Measurements from ENCODE around the gene ZNF668. TPM values are rescaled to one million over a fixed set of nuclear protein-coding genes. Genes with fewer than 3 reads are reported as not detected.

Gene ZNF668
- polyA plus RNA-seq, 1 of the 3 experiments (the other 2 are of a cell fraction), result 13.6 TPM

GRCh38 chr16:31080756-31081419 is 6.8 kb upstream of the ZNF668 start:
- peaks cover 25 to 75% of the 10 kb centered on the region in 2 experiments for H3K36me3 ChIP-seq (replicated peaks in 1 of 2; ENCODE audit: control insufficient read depth in 1 of 2, insufficient read depth in 2 of 2, low read length in 1 of 2)
- H3K9me3 ChIP-seq, result no peaks in the 10 kb centered on the region
- POLR2A ChIA-PET, result no interaction called here
- H4K20me1 ChIP-seq (ENCODE audit: insufficient read depth), result peaks cover 12% of the 10 kb centered on the region; the same call in 1 of the 2 replicates
- H3K4me2 ChIP-seq, result no peak overlapping the region; the same call in 1 of the 2 replicates
- H2AFZ ChIP-seq (ENCODE audit: low read depth), result no peak overlapping the region
- H3F3A ChIP-seq (replicated peaks; ENCODE audit: insufficient read depth), result no peaks in the 10 kb centered on the region
- no peaks in the 10 kb centered on the region; a peak in 1 of 4 replicates for H3K4me1 ChIP-seq (ENCODE audit: control insufficient read depth in 1 of 2, insufficient read depth in 2 of 2, low read depth in 1 of 2, low read length in 1 of 2)
- H3K4me3 ChIP-seq (ENCODE audit: low read depth in 2 of 2, low read length in 1 of 2), result no peak overlapping the region
- 94% methylated on average over 11 of the region's 13 CpGs for WGBS (ENCODE audit: low lambda C conversion rate)
- no peak for DNase-seq
- no peak for TF ChIP-seq FOXM1 (IDR thresholded peaks at IDR 0.05; ENCODE audit: low read depth)
- TF ChIP-seq SMC3 (IDR thresholded peaks at IDR 0.05; ENCODE audit: low read depth, low read length), result no peak
- no peak for TF ChIP-seq SIN3A (IDR thresholded peaks at IDR 0.05; ENCODE audit: borderline replicate concordance, low read depth, low read length)
- TF ChIP-seq EZH2phosphoT487 (IDR thresholded peaks at IDR 0.05; ENCODE audit: borderline replicate concordance, low read depth), result no peak
- H3K27ac ChIP-seq (ENCODE audit: low read depth in 2 of 2, low read length in 1 of 2), result no peak overlapping the region
- H3K9me2 ChIP-seq, result no peaks in the 10 kb centered on the region
- H3K79me2 ChIP-seq (ENCODE audit: insufficient read depth), result peaks cover 60% of the 10 kb centered on the region; the same call in 1 of the 2 replicates
- H3K9ac ChIP-seq, result no peak overlapping the region
- no peaks in the 10 kb centered on the region for H3K27me3 ChIP-seq (ENCODE audit: insufficient read depth)
- CTCF ChIA-PET, result interaction anchor here (1.1 to 1.6 kb wide), 4 partner anchors 20 to 128 kb away, joined by 4 to 5 read pairs (median 4); partner anchors contain the start of gene HSD3B7

GRCh38 chr16:31080035-31080629 is 6.1 kb upstream of the ZNF668 start:
- Histone ChIP-seq H3K4me1 (ENCODE audit: control insufficient read depth in 1 of 2, insufficient read depth in 2 of 2, low read depth in 1 of 2, low read length in 1 of 2) (peaks cover 2 to 6% of the 10 kb centered on the region in 2 experiments; a peak in 3 of 4 replicates), H3K79me2 (ENCODE audit: insufficient read depth) (peaks cover 68% of the 10 kb centered on the region), H2AFZ (ENCODE audit: low read depth) (no peak overlapping the region), H4K20me1 (ENCODE audit: insufficient read depth) (peaks cover 12% of the 10 kb centered on the region; the same call in 1 of the 2 replicates), H3K4me3 (ENCODE audit: low read depth in 2 of 2, low read length in 1 of 2) (no peak overlapping the region), H3K36me3 (replicated peaks in 1 of 2; ENCODE audit: control insufficient read depth in 1 of 2, insufficient read depth in 2 of 2, low read length in 1 of 2) (peaks cover 27 to 74% of the 10 kb centered on the region in 2 experiments), H3K9ac (no peak overlapping the region), H3K4me2 (no peak overlapping the region), H3K9me3 (no peaks in the 10 kb centered on the region), H3K27ac (ENCODE audit: low read depth in 2 of 2, low read length in 1 of 2) (no peak overlapping the region), H3K27me3 (ENCODE audit: insufficient read depth) (no peaks in the 10 kb centered on the region), H3K9me2 (no peaks in the 10 kb centered on the region), H3F3A (replicated peaks; ENCODE audit: insufficient read depth) (no peaks in the 10 kb centered on the region)
- POLR2A ChIA-PET, result no interaction called here
- no peak for DNase-seq
- whole genome bisulfite sequencing (ENCODE audit: low lambda C conversion rate), result 97% methylated on average over 23 of the region's 40 CpGs
- TF ChIP-seq GABPA (IDR thresholded peaks at IDR 0.05; ENCODE audit: low read depth) (no peak), IRF3 (IDR thresholded peaks at IDR 0.05; ENCODE audit: low read depth, low read length) (no peak), SIN3A (IDR thresholded peaks at IDR 0.05; ENCODE audit: borderline replicate concordance, low read depth, low read length) (no peak), RAD21 (IDR thresholded peaks at IDR 0.05; ENCODE audit: low read length) (no peak)
- CTCF ChIA-PET, result interaction anchor here (0.5 to 1.6 kb wide), 5 partner anchors 21 to 267 kb away, joined by 4 to 5 read pairs (median 4); partner anchors contain the start of gene HSD3B7

Measured in SK-N-SH (cell line).